Uterus (tissue), 4 donors: ENCODE results near the gene BRINP2. TPM values are rescaled to one million over a fixed set of nuclear protein-coding genes. Genes with fewer than 3 reads are reported as not detected.
A peak's percentile ranks its signal among the peaks of the same experiment; 100 is the strongest.

Source experiments
- DNase-seq, 2 donors: peaks; one replicate each; pipeline ENCODE4 v3.0.0-alpha.2; 2019 to 2020
- H3K27ac ChIP-seq, 2 donors: fragments of 200-600 bp; sonication (generic); 1 replicate in 1 of 2; 2 replicates in 1 of 2; pipeline ENCODE4 v1.5.1; 2016 to 2018
- H3K27me3 ChIP-seq, 2 donors: fragments of 200-600 bp; sonication (generic); one replicate each; pipeline ENCODE4 v1.5.1; 2018 to 2019; ENCODE audit warnings: control low read depth in 1 of 2
- H3K36me3 ChIP-seq, 2 donors: fragments of 200-600 bp; sonication (generic); one replicate each; pipeline ENCODE4 v1.5.1; 2019; ENCODE audit warnings: control low read depth in 1 of 2
- H3K4me1 ChIP-seq, 2 donors: fragments of 200-600 bp; sonication (generic); one replicate each; pipeline ENCODE4 v1.5.1; 2018 to 2019; ENCODE audit warnings: control low read depth in 1 of 2
- H3K4me3 ChIP-seq, 2 donors: fragments of 200-600 bp; sonication (generic); 1 replicate in 1 of 2; 2 replicates in 1 of 2; pipeline ENCODE4 v1.5.1; 2018 to 2019; ENCODE audit warnings: mild to moderate bottlenecking in 1 of 2
- H3K9me3 ChIP-seq, 2 donors: fragments of 200-600 bp; sonication (generic); one replicate each; pipeline ENCODE4 v1.5.1; 2019; ENCODE audit warnings: control low read depth in 1 of 2
- CTCF ChIP-seq, 4 experiments: fragments of 200-600 bp in 2 of 4; fragments of 450-650 bp in 2 of 4; sonication (generic) in 2 of 4; IDR thresholded peaks; one replicate each; pipeline ENCODE4 v1.5.1; 2016 to 2019; ENCODE audit warnings: antibody characterized with exemption in 4 of 4, mild to moderate bottlenecking in 2 of 4, moderate library complexity in 1 of 4
- POLR2A ChIP-seq, 2 donors: fragments of 450-650 bp; IDR thresholded peaks; one replicate each; pipeline ENCODE4 v1.6.1; 2016; ENCODE audit warnings: antibody characterized with exemption in 2 of 2, mild to moderate bottlenecking in 1 of 2, moderate library complexity in 1 of 2
- intact Hi-C: fragments of 100-400 bp; cut with DNase I; formaldehyde crosslinking; loops from one replicate; pipeline ENCODE4 v1.15.1; 2023; ENCODE audit warnings: low total_unique reads
- total RNA-seq, 4 donors: library from RNA; depleted of rRNA in 3 of 4; stranded (reverse); fragments of >200 nt in 3 of 4; gene quantifications; one replicate each; pipeline versions ENCODE4 v1.1.0 to v1.2.4, GENCODE V29; 2014 to 2023
- donor health status: DM: yes; HTN: yes; CAD: no.

Gene BRINP2
- total RNA-seq, 4 donors from 2014 or later: 0.18 to 5.7 TPM; not detected in 2

- intact Hi-C loops: no loop called here
- no peaks in the 10 kb centered on the region for H3K36me3 ChIP-seq
- no peak overlapping the region for H3K27ac ChIP-seq
- H3K4me3 ChIP-seq: no peak overlapping the region
- no peak for DNase-seq
- no peaks in the 10 kb centered on the region for H3K9me3 ChIP-seq
- H3K27me3 ChIP-seq: no peaks in the 10 kb centered on the region
- H3K4me1 ChIP-seq: no peaks in the 10 kb centered on the region
- TF ChIP-seq POLR2A (IDR thresholded peaks at IDR 0.05) (no peak), CTCF (IDR thresholded peaks at IDR 0.05) (no peak)
Measured at GRCh38 chr1:177145106-177146070, 25.4 kb upstream of the BRINP2 start.

DNA sequence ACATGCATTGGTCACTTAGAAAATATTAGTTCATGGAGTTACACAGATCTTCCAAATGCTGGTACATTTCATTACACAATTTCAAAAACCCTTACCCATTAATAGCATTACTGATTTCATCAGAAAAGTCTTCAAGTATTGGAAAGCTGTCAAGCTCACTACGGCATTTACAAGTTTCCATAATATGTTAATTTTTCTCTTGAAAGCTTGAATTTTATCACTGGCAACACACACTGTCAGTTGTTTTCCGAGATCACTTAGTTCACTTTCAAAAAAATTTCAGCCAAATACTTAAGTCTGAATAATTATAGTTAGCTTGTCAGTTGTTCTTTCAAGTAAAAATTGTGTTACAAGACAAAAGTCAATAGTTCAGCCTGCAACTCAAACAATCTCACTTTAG is 24.3 kb upstream of the BRINP2 start:
- no peaks in the 10 kb centered on the region for H3K4me1 ChIP-seq
- H3K36me3 ChIP-seq: no peaks in the 10 kb centered on the region
- no peak overlapping the region for H3K4me3 ChIP-seq
- H3K9me3 ChIP-seq: no peaks in the 10 kb centered on the region
- no peaks in the 10 kb centered on the region for H3K27me3 ChIP-seq
- intact Hi-C loops: no loop called here
- H3K27ac ChIP-seq: no peak overlapping the region
- no peak for DNase-seq
- TF ChIP-seq CTCF (IDR thresholded peaks at IDR 0.05) (no peak), POLR2A (IDR thresholded peaks at IDR 0.05) (no peak)

DNA sequence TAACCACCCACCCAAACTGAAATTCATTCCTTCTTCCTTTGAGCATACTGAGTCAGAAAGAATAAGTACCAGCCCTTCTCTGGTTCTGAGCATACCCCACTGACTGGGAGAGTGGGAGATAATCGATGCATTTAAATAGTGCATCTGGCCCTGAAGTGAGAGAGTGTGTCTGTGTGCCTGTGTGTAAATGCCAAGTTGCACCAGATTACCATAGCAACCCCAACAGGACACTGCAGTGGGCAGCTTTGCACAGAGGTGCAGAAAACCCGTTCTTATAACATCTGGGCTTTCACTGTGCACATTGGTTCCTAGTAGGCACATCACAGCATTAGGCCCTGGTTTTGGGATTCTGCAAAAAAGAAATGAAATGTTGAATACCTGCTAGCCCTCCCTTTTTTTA is 8.5 kb upstream of the BRINP2 start:
- Histone ChIP-seq H3K27ac (no peak overlapping the region), H3K9me3 (no peaks in the 10 kb centered on the region), H3K4me3 (no peak overlapping the region), H3K27me3 (peaks cover 0 to 11% of the 10 kb centered on the region in 2 donors), H3K4me1 (peaks cover 0 to 6% of the 10 kb centered on the region in 2 donors), H3K36me3 (no peaks in the 10 kb centered on the region)
- DNase-seq: no peak
- intact Hi-C loops: no loop called here
- TF ChIP-seq POLR2A (IDR thresholded peaks at IDR 0.05): no peak
- TF ChIP-seq CTCF (IDR thresholded peaks at IDR 0.05): no peak

DNA sequence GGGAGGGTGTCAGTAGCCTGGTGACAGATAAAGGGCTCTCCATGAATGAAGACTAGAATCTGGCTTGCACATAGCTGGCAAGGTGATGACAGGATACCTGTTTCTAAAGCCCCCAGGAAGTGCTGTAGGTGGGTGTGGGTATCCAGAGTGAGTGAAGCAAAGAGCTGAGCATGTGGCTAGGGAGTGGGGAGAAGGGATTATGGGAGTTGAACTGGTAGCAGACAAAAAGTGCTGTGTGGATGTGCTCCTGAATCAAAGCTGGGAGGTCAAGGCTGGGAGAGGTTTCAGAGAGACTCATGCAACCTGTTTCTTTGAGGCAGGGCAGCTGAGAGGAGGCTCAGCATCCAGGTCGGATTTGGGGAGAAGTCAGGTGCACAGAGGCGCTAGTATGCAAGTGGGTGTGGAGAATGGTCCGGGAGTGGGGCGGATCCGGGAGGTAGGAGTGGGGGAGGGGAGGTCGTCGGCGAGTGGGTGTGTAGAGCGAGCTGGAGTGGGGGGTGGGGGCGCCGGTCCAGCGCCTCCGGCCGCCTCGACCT is 6.8 kb upstream of the BRINP2 start:
- no peak for DNase-seq
- no peaks in the 10 kb centered on the region for H3K36me3 ChIP-seq
- peaks cover 0 to 6% of the 10 kb centered on the region in 2 donors for H3K4me1 ChIP-seq
- no peak for TF ChIP-seq CTCF (IDR thresholded peaks at IDR 0.05)
- peaks cover 0 to 18% of the 10 kb centered on the region in 2 donors for H3K27me3 ChIP-seq
- no peaks in the 10 kb centered on the region for H3K9me3 ChIP-seq
- intact Hi-C loops: no loop called here
- peak overlapping the region; percentile 7 to 21 for H3K4me3 ChIP-seq
- no peak overlapping the region for H3K27ac ChIP-seq
